NCI-H510A (cell line): ENCODE measurements around the gene MINPP1.
"Not testable (repeated sequence)": the region's sequence is repeated elsewhere in the genome, so short reads cannot be mapped to it uniquely, and the experiment has no call there.

ENCODE experiments used
- DNase-seq: peaks from one replicate; lab custom pipeline; 2025; lab: John Stamatoyannopoulos, UW

MINPP1 gene

GRCh38 chr10:87565010-87565409, 60.3 kb downstream of the MINPP1 start:
- no peak for DNase-seq

GRCh38 chr10:87575851-87576250, 71.2 kb downstream of the MINPP1 start:
- DNase-seq, result no peak

GRCh38 chr10:87578160-87578841, 73.6 kb downstream of the MINPP1 start:
- no peak for DNase-seq

- no peak for DNase-seq
Measured at GRCh38 chr10:87578842-87579401, 74.2 kb downstream of the MINPP1 start.

- DNase-seq, result no peak
Measured at GRCh38 chr10:87579563-87579962, 74.9 kb downstream of the MINPP1 start.

- no peak for DNase-seq
Measured at GRCh38 chr10:87580016-87580415, 75.3 kb downstream of the MINPP1 start.

GRCh38 chr10:87585565-87586514, 81.1 kb downstream of the MINPP1 start:
- no peak for DNase-seq

GRCh38 chr10:87589645-87590051, 85.0 kb downstream of the MINPP1 start:
- no peak for DNase-seq

- DNase-seq, result no peak
Measured at GRCh38 chr10:87590705-87591588, 86.3 kb downstream of the MINPP1 start.

GRCh38 chr10:87591589-87591886, 86.8 kb downstream of the MINPP1 start:
- DNase-seq, result no peak

GRCh38 chr10:87592920-87593319, 88.2 kb downstream of the MINPP1 start:
- DNase-seq, result not testable (repeated sequence)

- no peak for DNase-seq
Measured at GRCh38 chr10:87593702-87594101, 89.0 kb downstream of the MINPP1 start.

GRCh38 chr10:87594181-87594580, 89.5 kb downstream of the MINPP1 start:
- DNase-seq, result no peak

GRCh38 chr10:87594864-87595263, 90.2 kb downstream of the MINPP1 start:
- DNase-seq, result no peak

- no peak for DNase-seq
Measured at GRCh38 chr10:87596351-87596750, 91.7 kb downstream of the MINPP1 start.

GRCh38 chr10:87598700-87599099, 94.0 kb downstream of the MINPP1 start:
- DNase-seq, result no peak

- no peak for DNase-seq
Measured at GRCh38 chr10:87600581-87600980, 95.9 kb downstream of the MINPP1 start.
